Ascending aorta (tissue), 2 donors: ENCODE measurements around the gene MCUB. TPM values are rescaled to one million over a fixed set of nuclear protein-coding genes. Genes with fewer than 3 reads are reported as not detected.

ENCODE experiments used
- DNase-seq, 2 donors: peaks; one replicate each; pipeline ENCODE4 v3.0.0-alpha.2; 2019; ENCODE audit warnings: low spot score in 2 of 2
- H3K27ac ChIP-seq, 2 donors: fragments of 200-600 bp; sonication (generic); one replicate each; pipeline ENCODE4 v1.5.1; 2016 to 2017; ENCODE audit warnings: mild to moderate bottlenecking in 1 of 2
- H3K27me3 ChIP-seq: fragments of 200-600 bp; sonication (generic); one replicate; pipeline ENCODE4 v1.5.1; 2017
- H3K36me3 ChIP-seq, 2 donors: fragments of 200-600 bp; sonication (generic); one replicate each; pipeline ENCODE4 v1.5.1; 2016
- H3K4me1 ChIP-seq, 2 donors: fragments of 200-600 bp; sonication (generic); one replicate each; pipeline ENCODE4 v1.5.1; 2016 to 2017; ENCODE audit warnings: mild to moderate bottlenecking in 1 of 2
- H3K4me3 ChIP-seq, 2 donors: fragments of 200-600 bp; sonication (generic); one replicate each; pipeline ENCODE4 v1.5.1; 2016 to 2017; ENCODE audit warnings: mild to moderate bottlenecking in 1 of 2
- H3K9me3 ChIP-seq, 2 donors: fragments of 200-600 bp; sonication (generic); one replicate each; pipeline ENCODE4 v1.5.1; 2016
- intact Hi-C: fragments of 100-400 bp; cut with DNase I; formaldehyde crosslinking; loops from one replicate; pipeline ENCODE4 v1.15.1; 2023
- total RNA-seq: library from RNA; depleted of rRNA; stranded (reverse); fragments of >200 nt; gene quantifications from one replicate; pipeline ENCODE4 v1.1.0, GENCODE V29; 2016
- TF ChIP-seq, protein P1 (sequence below), 3 experiments: fragments of 200-600 bp in 2 of 3; fragments of 450-650 bp in 1 of 3; sonication (generic) in 2 of 3; IDR thresholded peaks; one replicate each; pipeline ENCODE4 v1.5.1; 2016 to 2019; ENCODE audit warnings: antibody characterized with exemption in 3 of 3, mild to moderate bottlenecking in 1 of 3, moderate library complexity in 1 of 3

Gene MCUB
- total RNA-seq, 1 donor from 2014 or later = 430 TPM

GRCh38 chr4:109645874-109646710, 86.0 kb downstream of the MCUB start:
- Histone ChIP-seq H3K9me3 (no peaks in the 10 kb centered on the region), H3K4me3 (no peak overlapping the region), H3K27ac (no peak overlapping the region), H3K36me3 (no peaks in the 10 kb centered on the region), H3K4me1 (no peaks in the 10 kb centered on the region), H3K27me3 (no peaks in the 10 kb centered on the region)
- DNase-seq = no peak
- TF ChIP-seq, protein P1, sequence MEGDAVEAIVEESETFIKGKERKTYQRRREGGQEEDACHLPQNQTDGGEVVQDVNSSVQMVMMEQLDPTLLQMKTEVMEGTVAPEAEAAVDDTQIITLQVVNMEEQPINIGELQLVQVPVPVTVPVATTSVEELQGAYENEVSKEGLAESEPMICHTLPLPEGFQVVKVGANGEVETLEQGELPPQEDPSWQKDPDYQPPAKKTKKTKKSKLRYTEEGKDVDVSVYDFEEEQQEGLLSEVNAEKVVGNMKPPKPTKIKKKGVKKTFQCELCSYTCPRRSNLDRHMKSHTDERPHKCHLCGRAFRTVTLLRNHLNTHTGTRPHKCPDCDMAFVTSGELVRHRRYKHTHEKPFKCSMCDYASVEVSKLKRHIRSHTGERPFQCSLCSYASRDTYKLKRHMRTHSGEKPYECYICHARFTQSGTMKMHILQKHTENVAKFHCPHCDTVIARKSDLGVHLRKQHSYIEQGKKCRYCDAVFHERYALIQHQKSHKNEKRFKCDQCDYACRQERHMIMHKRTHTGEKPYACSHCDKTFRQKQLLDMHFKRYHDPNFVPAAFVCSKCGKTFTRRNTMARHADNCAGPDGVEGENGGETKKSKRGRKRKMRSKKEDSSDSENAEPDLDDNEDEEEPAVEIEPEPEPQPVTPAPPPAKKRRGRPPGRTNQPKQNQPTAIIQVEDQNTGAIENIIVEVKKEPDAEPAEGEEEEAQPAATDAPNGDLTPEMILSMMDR (IDR thresholded peaks at IDR 0.05) = no peak
- intact Hi-C loops = no loop called here

- intact Hi-C loops = no loop called here
- Histone ChIP-seq H3K9me3 (no peaks in the 10 kb centered on the region), H3K4me1 (no peaks in the 10 kb centered on the region), H3K36me3 (no peaks in the 10 kb centered on the region), H3K27me3 (no peaks in the 10 kb centered on the region), H3K27ac (no peak overlapping the region), H3K4me3 (no peak overlapping the region)
- TF ChIP-seq, protein P1 (IDR thresholded peaks at IDR 0.05) = no peak
- no peak for DNase-seq
Observed at GRCh38 chr4:109648266-109648996, 88.4 kb downstream of the MCUB start.

GRCh38 chr4:109648997-109649575, 89.0 kb downstream of the MCUB start:
- Histone ChIP-seq H3K4me1 (no peaks in the 10 kb centered on the region), H3K9me3 (no peaks in the 10 kb centered on the region), H3K4me3 (no peak overlapping the region), H3K36me3 (no peaks in the 10 kb centered on the region), H3K27me3 (no peaks in the 10 kb centered on the region), H3K27ac (no peak overlapping the region)
- no peak for DNase-seq
- TF ChIP-seq, protein P1 (IDR thresholded peaks at IDR 0.05) = no peak
- intact Hi-C loops = no loop called here

GRCh38 chr4:109649872-109650271, 89.8 kb downstream of the MCUB start:
- intact Hi-C loops = no loop called here
- no peaks in the 10 kb centered on the region for H3K9me3 ChIP-seq
- no peaks in the 10 kb centered on the region for H3K4me1 ChIP-seq
- H3K27ac ChIP-seq = no peak overlapping the region
- H3K27me3 ChIP-seq = no peaks in the 10 kb centered on the region
- TF ChIP-seq, protein P1 (IDR thresholded peaks at IDR 0.05) = no peak
- H3K36me3 ChIP-seq = no peaks in the 10 kb centered on the region
- H3K4me3 ChIP-seq = no peak overlapping the region
- DNase-seq = no peak

- Histone ChIP-seq H3K4me1 (no peaks in the 10 kb centered on the region), H3K27me3 (no peaks in the 10 kb centered on the region), H3K36me3 (no peaks in the 10 kb centered on the region), H3K4me3 (no peak overlapping the region), H3K9me3 (no peaks in the 10 kb centered on the region), H3K27ac (no peak overlapping the region)
- intact Hi-C loops = no loop called here
- DNase-seq = no peak
- TF ChIP-seq, protein P1 (IDR thresholded peaks at IDR 0.05) = no peak
Observed at GRCh38 chr4:109655396-109655795, 95.3 kb downstream of the MCUB start.
